Fibroblast of skin of back (primary cell): Measurements from ENCODE around the gene CANT1.

Source experiments
- DNase-seq: peaks from one replicate; pipeline ENCODE4 v3.0.0-alpha.2; 2013

Gene CANT1

DNA sequence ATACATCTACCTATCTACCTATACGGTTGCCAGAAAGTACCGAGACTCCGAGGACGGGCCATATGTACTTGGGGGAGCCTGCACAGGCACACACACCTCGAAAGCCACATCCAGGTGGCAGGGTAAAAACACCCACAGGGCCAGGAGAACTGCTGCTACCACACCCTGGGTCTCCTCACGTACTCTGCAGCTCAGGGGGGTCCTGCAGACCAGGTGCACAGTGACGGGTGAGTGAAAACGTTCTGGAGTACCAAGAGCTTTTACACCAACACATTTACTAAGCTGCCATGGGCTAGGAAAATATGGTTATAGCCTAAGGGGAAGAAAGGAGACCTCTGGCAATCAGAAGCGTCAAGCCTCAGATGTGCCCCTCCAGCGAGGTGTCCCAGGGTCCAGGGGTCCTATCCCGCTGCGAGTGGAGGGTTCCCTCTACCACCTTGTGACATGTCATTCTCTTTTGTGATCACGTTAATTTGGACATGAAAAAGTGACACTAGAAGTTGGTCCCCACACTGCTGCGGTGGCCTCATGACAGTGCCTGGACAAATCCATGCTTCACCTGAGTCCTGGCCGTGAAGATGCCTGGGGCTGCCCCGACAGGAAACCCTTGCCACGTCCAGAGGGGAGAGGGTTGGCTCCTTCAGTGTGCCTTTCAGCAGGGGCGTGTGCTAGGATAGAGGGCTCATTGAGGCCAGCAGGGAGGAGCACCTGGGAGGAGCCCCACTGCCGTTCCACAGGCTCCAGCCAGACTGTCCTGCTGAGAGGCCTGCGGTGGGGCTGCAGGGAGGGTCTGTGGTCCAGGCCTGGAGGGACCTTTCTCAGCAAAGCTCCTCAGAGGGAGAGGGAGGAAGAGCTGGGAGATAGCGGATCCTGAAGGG, 1.8 kb downstream of the CANT1 start:
- DNase-seq = no peak

DNA sequence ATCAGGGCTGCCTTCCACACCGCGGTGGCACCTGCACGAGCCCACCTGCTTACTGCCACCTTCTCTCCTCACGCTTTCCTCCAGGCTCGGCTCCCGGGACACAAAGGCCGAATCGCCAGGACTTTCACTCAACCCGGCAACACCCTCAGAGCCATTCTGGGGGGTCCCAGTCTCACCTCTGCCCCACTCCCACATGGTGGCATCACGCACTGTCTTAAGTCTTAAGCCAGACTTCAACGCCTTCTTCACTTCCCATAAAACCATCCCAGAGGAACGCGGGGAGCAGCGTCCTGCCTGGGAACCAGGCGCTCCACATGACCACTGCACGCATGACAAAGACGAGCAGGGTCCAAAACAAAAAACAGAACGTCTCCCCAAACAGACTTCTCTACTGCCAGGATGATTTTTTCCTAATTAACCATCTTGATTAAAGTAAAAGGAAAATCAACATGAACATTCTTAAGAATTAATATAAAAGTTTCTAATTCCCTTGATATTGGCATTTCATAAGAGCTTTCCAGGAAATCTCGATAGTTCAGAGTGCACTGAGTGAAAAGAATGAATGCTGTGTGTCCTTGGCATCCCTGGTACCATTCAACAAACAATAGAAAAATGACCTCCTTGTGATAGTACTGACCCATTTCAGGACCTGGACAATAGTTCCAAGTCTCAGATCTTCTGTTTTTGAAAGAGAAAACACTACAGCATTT, 2.6 kb downstream of the CANT1 start:
- no peak for DNase-seq

DNA sequence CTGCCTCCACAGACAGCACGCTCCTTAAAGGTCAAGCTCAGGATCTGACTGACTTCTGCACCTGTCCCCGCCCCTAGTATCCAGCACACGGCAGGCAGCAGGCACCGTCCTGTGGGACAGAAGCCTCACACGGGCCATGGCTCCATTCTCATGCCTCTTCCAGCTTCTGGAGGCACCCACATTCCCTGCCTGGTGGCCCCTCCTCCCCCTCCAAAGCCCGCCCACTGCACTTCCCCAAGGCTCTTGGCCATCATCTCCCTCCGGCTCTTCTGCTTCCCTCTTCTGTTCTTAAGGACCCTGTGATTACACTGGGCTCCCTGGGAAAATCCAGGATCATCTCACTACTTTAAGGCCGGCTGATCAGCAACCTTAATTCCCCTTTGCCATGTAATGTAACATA, 3.5 kb downstream of the CANT1 start:
- no peak for DNase-seq

GRCh38 chr17:79005063-79005861, 4.3 kb downstream of the CANT1 start:
- no peak for DNase-seq

DNA sequence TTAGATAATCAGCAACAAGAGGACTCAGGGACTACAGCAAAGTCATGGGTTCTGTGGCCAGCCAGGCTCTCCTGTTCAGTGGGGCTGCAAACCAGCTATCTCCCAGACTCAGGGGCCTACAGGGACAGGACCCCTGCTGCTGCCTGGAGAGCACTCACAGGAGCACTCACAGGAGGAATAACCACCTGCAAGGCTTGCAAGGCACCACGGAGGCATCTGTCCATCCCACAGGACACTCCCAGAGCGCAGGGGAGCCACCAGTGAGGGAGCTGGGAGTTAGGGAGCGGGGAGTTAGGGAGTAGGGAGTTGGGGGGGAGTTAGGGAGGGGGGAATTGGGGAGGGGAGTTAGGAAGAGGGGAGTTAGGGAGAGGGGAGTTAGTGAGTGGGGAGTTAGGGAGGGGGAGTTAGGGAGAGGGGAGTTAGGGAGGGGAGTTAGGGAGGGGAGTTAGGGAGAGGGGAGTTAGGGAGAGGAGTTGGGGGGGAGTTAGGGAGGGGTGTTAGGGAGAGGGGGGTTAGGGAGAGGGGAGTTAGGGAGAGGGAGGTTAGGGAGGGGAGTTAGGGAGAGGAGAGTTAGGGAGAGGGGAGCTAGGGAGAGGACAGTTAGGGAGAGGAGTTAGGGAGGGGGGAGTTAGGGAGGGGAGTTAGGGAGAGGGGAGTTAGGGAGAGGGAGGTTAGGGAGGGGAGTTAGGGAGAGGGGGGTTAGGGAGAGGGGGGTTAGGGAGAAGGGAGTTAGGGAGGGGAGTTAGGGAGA, 5.7 kb downstream of the CANT1 start:
- no peak for DNase-seq

DNA sequence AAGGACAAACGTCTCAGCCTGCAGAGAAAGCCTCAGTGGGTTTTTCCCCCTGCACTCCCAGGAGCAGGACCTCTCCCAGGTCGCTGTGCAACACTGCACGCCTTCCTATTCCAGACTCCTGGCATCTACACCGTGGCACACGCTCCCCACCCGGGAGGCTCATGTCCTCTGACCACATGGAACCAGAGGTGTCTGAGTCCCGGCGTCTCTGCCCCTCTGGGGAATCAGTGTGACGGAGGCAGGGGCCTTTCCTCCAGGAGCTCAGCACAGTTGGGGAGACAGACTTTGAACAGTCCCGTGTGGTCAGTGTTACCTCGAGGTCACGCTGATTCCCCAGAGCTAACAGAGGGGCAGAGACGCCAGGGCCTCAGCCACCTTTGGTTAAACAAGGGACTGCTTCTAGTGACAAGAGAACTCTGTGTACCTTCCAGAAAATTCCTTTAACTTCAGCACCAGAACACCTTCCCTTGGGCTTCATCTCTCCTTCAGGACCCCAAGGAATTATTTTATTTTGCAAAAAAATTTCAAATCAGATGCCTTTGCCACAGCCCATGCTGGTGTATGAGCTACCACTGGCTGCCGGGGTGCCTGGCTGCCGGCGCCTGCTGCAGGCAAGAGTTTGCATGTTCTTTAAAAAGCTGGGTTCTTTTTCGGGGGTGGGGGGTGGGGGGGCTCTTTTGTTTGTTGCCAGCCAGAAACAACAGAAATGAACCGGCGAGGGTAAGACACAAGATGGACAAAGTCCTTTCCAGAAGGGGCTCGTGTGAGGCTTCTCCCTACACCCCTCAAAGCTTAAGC, 6.6 kb downstream of the CANT1 start:
- DNase-seq = no peak

- DNase-seq = no peak
Measured at GRCh38 chr17:79002291-79002690, 7.3 kb downstream of the CANT1 start.

- DNase-seq = no peak
Measured at GRCh38 chr17:79001190-79002020, 8.2 kb downstream of the CANT1 start.

DNA sequence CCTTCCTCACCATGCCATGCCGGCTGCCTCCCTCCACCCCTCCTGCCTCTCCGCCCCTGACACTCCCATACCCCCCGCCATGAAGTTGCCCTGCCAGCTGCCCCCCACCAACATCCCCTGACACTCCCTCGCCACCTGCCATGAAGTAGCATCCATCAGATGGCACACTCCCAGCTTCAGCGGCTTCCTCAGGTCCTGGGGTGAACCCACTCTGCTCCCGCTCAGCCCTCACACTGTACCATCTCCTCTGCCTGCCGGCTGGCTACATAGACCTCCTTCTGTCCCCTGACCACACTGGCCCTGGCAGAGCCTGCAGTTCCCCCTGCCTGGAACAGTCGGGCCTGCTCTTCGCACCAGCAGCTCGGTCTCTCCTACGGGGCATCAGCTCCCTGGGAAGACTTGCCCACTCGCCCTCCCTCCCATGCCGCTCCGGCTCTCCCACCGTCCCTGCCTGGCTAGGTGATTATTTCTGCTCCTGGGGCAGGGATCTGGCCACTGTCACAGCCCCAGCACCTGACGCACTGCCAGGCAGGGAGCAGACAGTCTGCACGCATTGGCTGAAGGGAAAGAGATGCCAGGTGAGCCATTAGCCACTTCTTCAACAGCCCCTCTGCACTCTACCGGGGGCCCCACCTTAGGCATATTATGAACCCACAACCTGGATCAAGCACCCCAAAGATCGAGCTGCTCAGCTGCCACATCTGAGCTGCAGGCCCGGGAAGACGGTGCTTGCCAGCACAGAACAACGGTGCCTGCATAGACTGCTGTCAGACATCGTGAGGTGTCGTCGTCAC, 9.0 kb downstream of the CANT1 start:
- no peak for DNase-seq

DNA sequence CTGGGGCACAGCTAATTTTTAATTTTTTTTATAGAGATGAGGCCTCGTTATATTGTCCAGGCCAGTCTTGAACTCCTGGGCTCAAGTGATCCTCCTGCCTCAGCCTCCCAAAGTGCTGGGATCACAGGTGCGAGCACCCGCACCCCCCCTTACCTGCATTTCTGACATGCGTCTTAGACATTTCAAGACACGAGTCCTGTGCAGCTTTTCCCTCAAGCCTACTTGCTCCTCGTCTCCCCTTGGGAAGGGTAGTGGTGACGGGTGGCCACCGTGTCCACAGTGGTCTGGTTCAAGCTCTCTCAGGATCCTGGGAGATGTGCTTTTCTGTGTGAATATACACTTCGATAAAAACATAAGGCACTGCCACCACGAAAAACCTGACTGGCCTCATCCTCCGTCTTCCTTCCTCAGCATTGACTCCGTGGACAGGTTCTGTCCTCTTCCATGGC, 9.6 kb downstream of the CANT1 start:
- DNase-seq = no peak

- DNase-seq = no peak
Measured at GRCh38 chr17:78999056-78999768, 10.4 kb downstream of the CANT1 start.

- DNase-seq = no peak
Measured at GRCh38 chr17:78998311-78999055, 11.1 kb downstream of the CANT1 start.

- no peak for DNase-seq
Measured at GRCh38 chr17:78997881-78998280, 11.7 kb downstream of the CANT1 start.

DNA sequence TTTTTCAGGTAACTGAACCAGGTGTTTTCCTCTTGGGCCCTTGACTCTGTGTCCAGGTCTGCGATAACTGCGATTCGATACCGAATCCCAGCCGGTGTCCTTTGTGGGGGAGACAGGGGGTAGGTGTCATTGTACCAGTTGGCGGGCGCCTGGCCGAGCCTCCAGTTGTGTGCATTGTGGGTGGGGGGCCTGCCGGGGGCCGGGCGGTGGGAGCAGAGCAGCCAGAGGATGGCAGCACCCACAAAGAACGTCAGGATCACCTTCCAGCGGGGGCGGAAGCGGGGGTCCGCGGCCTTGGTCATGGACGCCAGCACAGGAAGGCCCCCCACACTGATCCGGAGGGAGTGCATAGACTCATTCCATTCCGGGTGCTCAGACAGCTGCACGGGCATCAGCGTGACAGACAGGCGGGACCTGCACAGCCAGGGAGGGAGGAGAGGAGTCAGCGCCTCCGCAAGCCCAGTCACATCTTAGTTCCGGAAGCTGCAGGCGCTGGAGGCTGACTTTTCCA, 12.3 kb downstream of the CANT1 start:
- DNase-seq = no peak

DNA sequence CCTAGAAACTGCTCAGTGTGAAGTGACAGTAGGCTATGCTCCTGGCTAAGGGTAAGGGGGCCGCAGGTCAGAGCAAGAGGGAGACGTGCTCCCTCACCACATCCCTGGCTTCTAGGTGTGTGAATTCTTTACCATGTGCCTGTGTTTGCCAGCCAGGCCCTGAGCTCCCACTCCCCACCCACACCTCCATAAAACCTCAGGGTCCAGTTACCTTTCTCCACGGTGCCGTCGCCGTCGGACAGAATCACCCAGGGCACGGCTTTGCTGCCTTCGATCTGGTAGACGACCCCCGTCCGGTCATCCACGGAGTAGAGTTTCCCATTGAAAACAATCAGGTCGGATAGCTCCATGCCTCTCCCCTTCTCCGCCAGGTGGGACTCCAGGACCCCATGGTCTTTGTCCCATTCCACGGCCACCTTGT, 12.8 kb downstream of the CANT1 start:
- DNase-seq = no peak

DNA sequence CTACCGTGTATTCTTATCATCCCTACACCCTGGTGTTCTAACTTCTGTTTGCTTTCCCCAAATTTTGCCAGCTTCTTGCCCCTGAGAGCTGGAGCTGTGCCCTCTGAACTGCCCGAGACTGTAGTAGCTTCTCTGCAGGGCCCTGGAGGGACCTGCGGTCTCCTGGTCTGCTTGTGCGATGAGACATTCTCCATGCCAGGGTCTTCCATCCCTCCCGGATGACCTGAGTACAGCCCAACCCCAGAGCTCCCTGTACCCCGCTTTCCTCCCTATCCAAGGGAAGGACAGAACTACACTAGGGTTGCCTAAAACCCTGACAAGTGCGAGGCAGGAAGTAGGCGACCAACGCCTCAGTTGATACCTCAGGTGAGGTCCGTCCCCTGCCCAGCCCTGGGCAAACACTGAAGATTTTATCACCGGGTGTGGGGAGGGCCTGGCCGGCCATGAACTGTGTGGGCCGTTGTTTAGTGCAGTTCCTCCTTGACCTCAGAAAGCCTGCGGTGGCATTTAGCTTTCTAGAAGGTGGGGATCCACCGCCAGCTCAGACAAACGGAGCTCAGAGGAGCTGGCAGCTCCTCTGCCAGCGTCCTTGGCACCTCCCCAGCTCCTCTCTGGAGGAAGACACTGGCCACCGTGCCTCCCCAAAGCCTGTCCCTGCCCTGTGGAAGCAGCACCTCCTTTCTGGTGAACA, 13.7 kb downstream of the CANT1 start:
- no peak for DNase-seq

DNA sequence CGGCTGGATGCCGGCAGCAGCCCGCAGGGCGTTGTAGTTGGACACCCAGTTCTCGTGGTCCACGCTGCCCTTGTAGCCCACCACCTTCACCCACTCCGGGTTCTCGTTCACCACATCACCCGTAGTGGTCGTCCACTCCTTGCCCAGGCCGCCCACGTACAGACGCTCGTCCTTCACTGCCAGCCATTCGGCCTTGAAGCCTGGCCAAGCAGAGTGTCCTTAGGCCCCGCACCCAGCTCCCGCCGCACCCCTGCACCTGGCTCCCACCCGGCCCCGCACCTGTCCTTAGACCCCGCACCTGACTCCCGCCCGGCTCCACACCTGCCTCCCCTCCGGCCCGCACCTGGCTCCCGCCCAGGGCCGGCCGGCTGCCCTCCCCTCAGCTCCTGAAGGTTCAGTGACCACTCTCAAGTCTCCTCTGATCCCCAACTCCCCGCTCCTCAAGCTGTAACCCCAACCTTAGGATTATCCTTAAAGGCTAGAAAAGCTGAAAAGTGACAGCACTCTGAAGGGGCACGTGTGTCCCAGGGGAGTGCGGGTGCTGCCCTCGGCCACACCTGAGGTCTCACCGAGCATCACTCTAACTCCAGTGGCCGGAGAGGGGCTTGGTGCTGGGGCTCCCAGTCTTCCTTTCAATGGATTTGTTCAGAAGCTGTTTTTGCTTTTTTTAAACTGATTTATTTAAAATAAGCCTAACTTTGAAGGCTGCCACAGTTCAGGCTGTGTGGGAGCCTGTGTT, 14.4 kb downstream of the CANT1 start:
- DNase-seq = no peak
